ENCODE results near the gene CACNB3. TPM values are rescaled to one million over a fixed set of nuclear protein-coding genes. Genes with fewer than 3 reads are reported as not detected.
"Not testable (repeated sequence)": the region's sequence is repeated elsewhere in the genome, so short reads cannot be mapped to it uniquely, and the experiment has no call there.

The CACNB3 gene
- total and polyA plus RNA-seq, 8 donors: 26.4 to 42.5 (median 38.4) TPM

- no peak for TF ChIP-seq CTCF (IDR thresholded peaks at IDR 0.05)
- Histone ChIP-seq H3K27me3 (no peaks in the 10 kb centered on the region), H3K9me3 (no peaks in the 10 kb centered on the region), H3K27ac (peak within 1 kb of the TSS; percentile 66 to 90), H3K4me1 (peaks cover 13 to 40% of the 10 kb centered on the region in 2 donors), H3K4me3 (peak within 1 kb of the TSS; percentile 91 to 94), H3K36me3 (peaks cover 0 to 18% of the 10 kb centered on the region in 2 donors)
- DNase-seq: peak; percentile 95 to 98 (median 96)
- peak; percentile 97 for ATAC-seq
- intact Hi-C loops (cut with DNase I): no loop called here
Measured at GRCh38 chr12:48851883-48852733, 33.8 kb downstream of the CACNB3 start, which contains the start of gene DDX23. TSS of gene DDX23 (minus strand) at chr12:48852163. CDS start at chr12:48845782, 6,381 bp downstream.

GRCh38 chr12:48852734-48853688 is 34.7 kb downstream of the CACNB3 start:
- no peaks in the 10 kb centered on the region for H3K9me3 ChIP-seq
- ATAC-seq (peak; percentile 82), DNase-seq (peak in 3 of 4 donors; percentile 83 to 92 (median 88))
- H3K4me1 ChIP-seq: peaks cover 13 to 40% of the 10 kb centered on the region in 2 donors
- TF ChIP-seq CTCF (IDR thresholded peaks at IDR 0.05): peak; percentile 79 to 91
- intact Hi-C loops (cut with DNase I): no loop called here
- peak overlapping the region; percentile 66 to 90 for H3K27ac ChIP-seq
- no peaks in the 10 kb centered on the region for H3K27me3 ChIP-seq
- H3K4me3 ChIP-seq: peak overlapping the region; percentile 91 to 94
- H3K36me3 ChIP-seq: peaks cover 0 to 12% of the 10 kb centered on the region in 2 donors

- no peak for ATAC-seq
- no peak for TF ChIP-seq CTCF (IDR thresholded peaks at IDR 0.05)
Measured at GRCh38 chr12:48854488-48854887, 36.2 kb downstream of the CACNB3 start.

DNA sequence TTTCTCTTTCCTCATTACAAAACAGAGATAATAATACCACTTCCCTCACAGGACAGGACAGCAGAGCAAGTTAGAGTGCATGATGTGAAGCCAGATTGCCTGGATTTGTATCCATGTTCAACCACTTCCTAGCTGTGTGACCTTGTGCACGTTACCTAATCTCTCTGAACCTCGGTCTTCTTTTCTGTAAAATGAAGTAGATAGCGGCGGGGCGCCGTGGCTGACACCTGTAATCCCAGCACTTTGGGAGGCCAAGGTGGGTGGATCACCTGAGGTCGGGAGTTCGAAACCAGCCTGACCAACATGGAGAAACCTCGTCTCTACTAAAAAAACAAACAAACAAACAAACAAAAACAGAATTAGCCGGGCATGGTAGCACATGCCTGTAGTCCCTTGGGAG is 36.6 kb downstream of the CACNB3 start:
- H3K27me3 ChIP-seq, H3K4me3 ChIP-seq, H3K36me3 ChIP-seq, H3K9me3 ChIP-seq, H3K27ac ChIP-seq, DNase-seq, ATAC-seq: not testable (repeated sequence)
- intact Hi-C loops (cut with DNase I): loop anchor here in 1 of 2 donors (2.0 kb wide), 1 partner anchor 36 kb away; no protein-coding TSS in a partner anchor
- H3K4me1 ChIP-seq: peaks cover 13 to 28% of the 10 kb centered on the region in 2 donors

More at GRCh38 chr12:48854488-48854887, 36.2 kb downstream of the CACNB3 start:
- Histone ChIP-seq H3K36me3 (peaks cover 0 to 7% of the 10 kb centered on the region in 2 donors), H3K27me3 (no peaks in the 10 kb centered on the region), H3K27ac (no peak overlapping the region), H3K9me3 (no peaks in the 10 kb centered on the region), H3K4me1 (peaks cover 13 to 32% of the 10 kb centered on the region in 2 donors), H3K4me3 (no peak overlapping the region)
- intact Hi-C loops (cut with DNase I): loop anchor here in 1 of 2 donors (2.0 kb wide), 1 partner anchor 36 kb away; no protein-coding TSS in a partner anchor
- DNase-seq: no peak

GRCh38 chr12:48856379-48856778 is 38.1 kb downstream of the CACNB3 start:
- H3K9me3 ChIP-seq: no peaks in the 10 kb centered on the region
- H3K36me3 ChIP-seq: peaks cover 0 to 8% of the 10 kb centered on the region in 2 donors
- H3K4me1 ChIP-seq: peaks cover 5 to 13% of the 10 kb centered on the region in 2 donors
- DNase-seq: no peak
- H3K27me3 ChIP-seq: no peaks in the 10 kb centered on the region
- H3K4me3 ChIP-seq: no peak overlapping the region
- TF ChIP-seq CTCF (IDR thresholded peaks at IDR 0.05): no peak
- H3K27ac ChIP-seq: no peak overlapping the region
- intact Hi-C loops (cut with DNase I): no loop called here
- no peak for ATAC-seq

Data from left lung (tissue), 10 donors.